Measurements from ENCODE around the gene TCP11L2. TPM values are rescaled to one million over a fixed set of nuclear protein-coding genes. Genes with fewer than 3 reads are reported as not detected.

The TCP11L2 gene
- total RNA-seq, 1 experiment from 2014 or later = 6.1 TPM

DNA sequence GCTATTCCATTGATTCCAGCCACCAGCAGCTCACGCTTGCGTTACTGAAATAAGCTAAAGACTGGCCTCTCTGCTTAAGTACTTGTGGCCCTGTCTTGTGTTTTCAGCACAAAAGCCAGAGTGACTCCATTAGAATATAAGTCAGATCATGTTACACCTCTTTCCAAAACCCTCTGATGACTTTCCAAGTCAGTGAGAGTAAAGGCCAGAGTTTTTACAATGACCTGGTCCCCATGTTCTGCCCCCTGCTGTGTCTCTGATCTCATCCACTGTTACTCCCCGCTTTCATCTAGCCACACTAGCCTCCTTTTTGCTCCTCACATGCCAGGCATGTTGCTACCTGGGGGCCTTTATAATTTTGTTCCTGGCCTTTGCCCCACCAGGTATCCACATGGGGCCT lies 47.8 kb upstream of the TCP11L2 start:
- Histone ChIP-seq H3T11ph (ENCODE audit: low read length) (no peak overlapping the region), H4K20me1 (ENCODE audit: control insufficient read depth, insufficient read depth, insufficient read length) (no peaks in the 10 kb centered on the region), H4K91ac (ENCODE audit: insufficient read length, low read depth, low read length) (no peak overlapping the region), H3K14ac (ENCODE audit: insufficient read depth, low read length) (no peak overlapping the region), H2AFZ (ENCODE audit: low read length) (no peak overlapping the region), H3K9ac (ENCODE audit: extremely low read depth, insufficient read length, low read length) (no peak overlapping the region), H2BK12ac (ENCODE audit: insufficient read length, low read depth, low read length) (no peak overlapping the region), H3K23me2 (ENCODE audit: insufficient read length, low read depth, low read length, poor library complexity, severe bottlenecking) (peaks cover 3% of the 10 kb centered on the region), H2BK20ac (ENCODE audit: low read depth, low read length, poor library complexity, severe bottlenecking) (no peak overlapping the region), H3K79me1 (ENCODE audit: insufficient read depth, low read depth, low read length, poor library complexity, severe bottlenecking) (no peaks in the 10 kb centered on the region), H3K4me1 (ENCODE audit: insufficient read depth, low read length) (peaks cover 8% of the 10 kb centered on the region; the same call in 1 of the 2 replicates), H2BK5ac (ENCODE audit: insufficient read length, low read length) (no peak overlapping the region), H2BK15ac (ENCODE audit: low read depth, low read length) (no peak overlapping the region), H4K8ac (replicated peaks; ENCODE audit: insufficient read length, low read depth, low read length) (no peak overlapping the region), H3K9me3 (ENCODE audit: control insufficient read depth, low read depth, low read length) (no peaks in the 10 kb centered on the region), H3K4me2 (ENCODE audit: insufficient read depth, insufficient read length, low read length) (no peak overlapping the region), H3K23ac (ENCODE audit: insufficient read length, low read depth, low read length) (no peak overlapping the region), H4K5ac (ENCODE audit: insufficient read length, low read depth, low read length) (no peak overlapping the region), H3K27ac (ENCODE audit: insufficient read length, low read depth, low read length) (no peak overlapping the region), H2AK5ac (ENCODE audit: insufficient read length, low read length) (no peak overlapping the region), H3K56ac (ENCODE audit: insufficient read length, low read depth, low read length) (no peak overlapping the region), H3K18ac (ENCODE audit: insufficient read length, low read depth, low read length) (peak overlapping the region; percentile 49), H3K4ac (ENCODE audit: low read depth, low read length) (no peak overlapping the region), H2BK120ac (ENCODE audit: low read depth, low read length, poor library complexity, severe bottlenecking) (no peak overlapping the region), H3K79me2 (ENCODE audit: insufficient read depth, low read length) (no peaks in the 10 kb centered on the region), H3K27me3 (ENCODE audit: insufficient read depth, low read length) (no peaks in the 10 kb centered on the region)
- no peak for TF ChIP-seq CTCF (conservative IDR thresholded peaks at IDR 0.05)
- H3K4me1 Mint-ChIP-seq = peaks cover 12% of the 10 kb centered on the region in 2 experiments
- H3K9me3 Mint-ChIP-seq = no peaks in the 10 kb centered on the region
- H3K4me3 Mint-ChIP-seq = no peak overlapping the region
- H3K27ac Mint-ChIP-seq = no peak overlapping the region
- H3K36me3 Mint-ChIP-seq (ENCODE audit: insufficient read depth in 1 of 3, low read depth in 3 of 3) = no peaks in the 10 kb centered on the region
- no CpG with 5 or more reads among the region's 3 CpGs for WGBS (ENCODE audit: extremely low coverage, insufficient read length, low lambda C conversion rate)
- H3K27me3 Mint-ChIP-seq (ENCODE audit: low read depth) = peaks cover 5% of the 10 kb centered on the region
- peak; percentile 64 for DNase-seq
